NB4 (cell line): ENCODE results near the gene PDCD1.

ENCODE experiments used
- DNase-seq: peaks from one replicate; pipeline ENCODE4 v3.0.0; 2010; ENCODE audit warnings: low read depth
- H3K4me3 ChIP-seq: one replicate; pipeline ENCODE4 v1.5.1; 2011; ENCODE audit warnings: mild to moderate bottlenecking, low read depth, low read length, moderate library complexity
- CTCF ChIP-seq: IDR thresholded peaks from one replicate; pipeline ENCODE4 v1.5.1; 2012; ENCODE audit warnings: low read depth, low read length
- MAX ChIP-seq: IDR thresholded peaks from 2 replicates; pipeline ENCODE4 v1.6.1; 2011; ENCODE audit warnings: low read depth, low read length
- MYC ChIP-seq: IDR thresholded peaks from 2 replicates; pipeline ENCODE4 v1.6.1; 2011; ENCODE audit warnings: low read depth, low read length
- POLR2A ChIP-seq: IDR thresholded peaks from 2 replicates; pipeline ENCODE4 v1.6.1; 2011; ENCODE audit warnings: mild to moderate bottlenecking; ENCODE audit not compliant: insufficient read length; ENCODE audit errors: extremely low read depth

Gene PDCD1

GRCh38 chr2:241852116-241852980 lies 6.3 kb downstream of the PDCD1 start:
- TF ChIP-seq MYC (no peak), CTCF (no peak), MAX (no peak), POLR2A (no peak)
- DNase-seq = peak; percentile 0

GRCh38 chr2:241851325-241852115 lies 7.2 kb downstream of the PDCD1 start:
- no peak for TF ChIP-seq POLR2A
- no peak for TF ChIP-seq MYC
- no peak for TF ChIP-seq CTCF
- TF ChIP-seq MAX = no peak
- H3K4me3 ChIP-seq = no peak overlapping the region
- DNase-seq = peak; percentile 0

More at GRCh38 chr2:241852116-241852980, 6.3 kb downstream of the PDCD1 start:
- H3K4me3 ChIP-seq = no peak overlapping the region

GRCh38 chr2:241850544-241851324 lies 8.0 kb downstream of the PDCD1 start:
- TF ChIP-seq POLR2A (no peak), MYC (no peak), MAX (no peak), CTCF (no peak)
- H3K4me3 ChIP-seq = no peak overlapping the region
- peak; percentile 5 for DNase-seq

GRCh38 chr2:241849616-241850543 lies 8.8 kb downstream of the PDCD1 start:
- H3K4me3 ChIP-seq = no peak overlapping the region
- no peak for DNase-seq
- TF ChIP-seq POLR2A (no peak), MYC (no peak), MAX (no peak), CTCF (no peak)
